ENCODE measurements around the gene CCL19.

- TF ChIP-seq POLR2AphosphoS5 (IDR thresholded peaks at IDR 0.05; ENCODE audit: borderline replicate concordance, low read depth, low read length), result no peak
- no peak for TF ChIP-seq EZH2 (IDR thresholded peaks at IDR 0.05)
Measured at GRCh38 chr9:34647084-34647403, 44.0 kb downstream of the CCL19 start.
